HG02938 (cell line): Measurements from ENCODE around the gene HACD2.

Experiments used
- ATAC-seq: cut with Tn5 transposase; IDR thresholded peaks from one replicate; pipeline ENCODE4 v1.9.1; 2021; ENCODE audit warnings: mild to moderate bottlenecking, moderate library complexity; ENCODE audit not compliant: unreplicated experiment

Gene HACD2

GRCh38 chr3:123584988-123585937 is at the start of gene HACD2:
Gene HACD2 (minus strand): TSS chr3:123585053. CDS start chr3:123585027, 26 bp downstream.
- peak; percentile 81 for ATAC-seq

- ATAC-seq: no peak
Observed at GRCh38 chr3:123634149-123635051, 49.5 kb upstream of the HACD2 start.

GRCh38 chr3:123633530-123633929 is 48.7 kb upstream of the HACD2 start:
- ATAC-seq: no peak

GRCh38 chr3:123632161-123632655 is 47.4 kb upstream of the HACD2 start:
- ATAC-seq: no peak

GRCh38 chr3:123629747-123630047 is 44.8 kb upstream of the HACD2 start:
- ATAC-seq: no peak

GRCh38 chr3:123628996-123629746 is 44.3 kb upstream of the HACD2 start:
- no peak for ATAC-seq

GRCh38 chr3:123627673-123628670 is 43.1 kb upstream of the HACD2 start:
- no peak for ATAC-seq

GRCh38 chr3:123626881-123627280 is 42.0 kb upstream of the HACD2 start:
- ATAC-seq: no peak

GRCh38 chr3:123624302-123624701 is 39.4 kb upstream of the HACD2 start:
- no peak for ATAC-seq

- ATAC-seq: no peak
Observed at GRCh38 chr3:123623346-123623880, 38.6 kb upstream of the HACD2 start.

- no peak for ATAC-seq
Observed at GRCh38 chr3:123622766-123623165, 37.9 kb upstream of the HACD2 start.

- no peak for ATAC-seq
Observed at GRCh38 chr3:123621850-123622189, 37.0 kb upstream of the HACD2 start.

- ATAC-seq: no peak
Observed at GRCh38 chr3:123621186-123621849, 36.5 kb upstream of the HACD2 start.

GRCh38 chr3:123620343-123620742 is 35.5 kb upstream of the HACD2 start:
- no peak for ATAC-seq

- no peak for ATAC-seq
Observed at GRCh38 chr3:123618768-123619484, 34.1 kb upstream of the HACD2 start.

- ATAC-seq: no peak
Observed at GRCh38 chr3:123618076-123618708, 33.3 kb upstream of the HACD2 start.

GRCh38 chr3:123616593-123616992 is 31.7 kb upstream of the HACD2 start:
- no peak for ATAC-seq

GRCh38 chr3:123613543-123613942 is 28.7 kb upstream of the HACD2 start:
- no peak for ATAC-seq
